Measurements from ENCODE around the gene SPTB.

Gene SPTB

GRCh38 chr14:64880221-64881121 is 764 bp upstream of the SPTB start:
- DNase-seq = peak; percentile 95

GRCh38 chr14:64878837-64879634 is 671 bp downstream of the SPTB start:
- peak; percentile 24 for DNase-seq

GRCh38 chr14:64877846-64878245 is 1.9 kb downstream of the SPTB start:
- DNase-seq = no peak

- DNase-seq = no peak
Observed at GRCh38 chr14:64875350-64875749, 4.4 kb downstream of the SPTB start.

- DNase-seq = no peak
Observed at GRCh38 chr14:64873506-64874219, 6.0 kb downstream of the SPTB start.

- no peak for DNase-seq
Observed at GRCh38 chr14:64871344-64871743, 8.4 kb downstream of the SPTB start.

GRCh38 chr14:64870160-64870559 is 9.5 kb downstream of the SPTB start:
- DNase-seq = peak; percentile 55

- DNase-seq = no peak
Observed at GRCh38 chr14:64868841-64869240, 10.9 kb downstream of the SPTB start.

GRCh38 chr14:64868379-64868778 is 11.3 kb downstream of the SPTB start:
- DNase-seq = no peak

- DNase-seq = no peak
Observed at GRCh38 chr14:64867182-64867581, 12.5 kb downstream of the SPTB start.

- no peak for DNase-seq
Observed at GRCh38 chr14:64865992-64866391, 13.7 kb downstream of the SPTB start.

GRCh38 chr14:64865109-64865508 is 14.6 kb downstream of the SPTB start:
- no peak for DNase-seq

GRCh38 chr14:64864258-64864657 is 15.4 kb downstream of the SPTB start:
- DNase-seq = no peak

GRCh38 chr14:64861916-64862315 is 17.8 kb downstream of the SPTB start:
- DNase-seq = no peak

- peak; percentile 45 for DNase-seq
Observed at GRCh38 chr14:64860039-64860438, 19.7 kb downstream of the SPTB start.

GRCh38 chr14:64857979-64858744 is 21.5 kb downstream of the SPTB start:
- DNase-seq = no peak

- DNase-seq = no peak
Observed at GRCh38 chr14:64856529-64857445, 22.9 kb downstream of the SPTB start.

- DNase-seq = peak; percentile 56
Observed at GRCh38 chr14:64855721-64856528, 23.8 kb downstream of the SPTB start.

- DNase-seq = no peak
Observed at GRCh38 chr14:64850369-64851137, 29.2 kb downstream of the SPTB start.

- DNase-seq = no peak
Observed at GRCh38 chr14:64849940-64850339, 29.8 kb downstream of the SPTB start.

All from hematopoietic multipotent progenitor cell treated with erythropoietin and hydrocortisone succinate and interleukin-3 and kit ligand, for 6 days (in vitro differentiated cells).